ENCODE measurements around the gene ONECUT3.

Gene ONECUT3

GRCh38 chr19:1819341-1820255 is 66.3 kb downstream of the ONECUT3 start:
- DNase-seq: no peak

GRCh38 chr19:1822210-1822609 is 68.9 kb downstream of the ONECUT3 start:
- no peak for DNase-seq
- intact Hi-C loops (cut with DNase I): no loop called here

More at GRCh38 chr19:1819341-1820255, 66.3 kb downstream of the ONECUT3 start:
- intact Hi-C loops (cut with DNase I): no loop called here

GRCh38 chr19:1823020-1823419 is 69.7 kb downstream of the ONECUT3 start:
- intact Hi-C loops (cut with DNase I): no loop called here
- DNase-seq: no peak

- DNase-seq: no peak
Measured at GRCh38 chr19:1823539-1824251, 70.4 kb downstream of the ONECUT3 start.

GRCh38 chr19:1824252-1824622 is 70.9 kb downstream of the ONECUT3 start:
- DNase-seq: no peak
- intact Hi-C loops (cut with DNase I): no loop called here

More at GRCh38 chr19:1823539-1824251, 70.4 kb downstream of the ONECUT3 start:
- intact Hi-C loops (cut with DNase I): no loop called here

- DNase-seq: peak; percentile 48 to 92 (median 76)
- intact Hi-C loops (cut with DNase I): no loop called here
Measured at GRCh38 chr19:1825909-1826556, 72.7 kb downstream of the ONECUT3 start.

GRCh38 chr19:1826557-1827521 is 73.5 kb downstream of the ONECUT3 start:
- intact Hi-C loops (cut with DNase I): no loop called here
- DNase-seq: no peak

- intact Hi-C loops (cut with DNase I): no loop called here
- no peak for DNase-seq
Measured at GRCh38 chr19:1827566-1828278, 74.4 kb downstream of the ONECUT3 start.

GRCh38 chr19:1828279-1829238 is 75.3 kb downstream of the ONECUT3 start:
- intact Hi-C loops (cut with DNase I): no loop called here

GRCh38 chr19:1829958-1830357 is 76.7 kb downstream of the ONECUT3 start:
- intact Hi-C loops (cut with DNase I): no loop called here
- no peak for DNase-seq

More at GRCh38 chr19:1828279-1829238, 75.3 kb downstream of the ONECUT3 start:
- no peak for DNase-seq

- no peak for DNase-seq
- intact Hi-C loops (cut with DNase I): no loop called here
Measured at GRCh38 chr19:1830568-1830967, 77.3 kb downstream of the ONECUT3 start.
